ENCODE measurements around the gene KLF9. TPM values are rescaled to one million over a fixed set of nuclear protein-coding genes. Genes with fewer than 3 reads are reported as not detected.

Gene KLF9
- total RNA-seq, 1 experiment from 2014 or later = 7.0 TPM

- H4K20me1 ChIP-seq (ENCODE audit: insufficient read depth) = no peaks in the 10 kb centered on the region
- no peak overlapping the region for H3K4me3 ChIP-seq
- no peak overlapping the region for H2AFZ ChIP-seq
- no peaks in the 10 kb centered on the region for H3F3A ChIP-seq (ENCODE audit: insufficient read depth, low read depth)
- H3K4me2 ChIP-seq = no peak overlapping the region
- no peaks in the 10 kb centered on the region for H3K9me3 ChIP-seq (ENCODE audit: insufficient read depth, low read depth)
- H3K27me3 ChIP-seq (ENCODE audit: insufficient read depth, low read depth) = no peaks in the 10 kb centered on the region
- H3K36me3 ChIP-seq (ENCODE audit: low read depth) = no peaks in the 10 kb centered on the region
- DNase-seq = no peak
- no peaks in the 10 kb centered on the region for H3K4me1 ChIP-seq (replicated peaks; ENCODE audit: insufficient read depth)
- H3K27ac ChIP-seq = no peak overlapping the region
- CTCF ChIA-PET = no interaction called here
- POLR2A ChIA-PET (ENCODE audit: unreplicated experiment) = no interaction called here
- BruUV-seq (replicated peaks) = no TSS peak
- intact Hi-C loops (cut with micrococcal nuclease; ENCODE audit: unreplicated experiment) = no loop called here
- no peaks in the 10 kb centered on the region for H3K9me2 ChIP-seq (ENCODE audit: insufficient read depth)
- H3K79me2 ChIP-seq (ENCODE audit: low read depth) = no peaks in the 10 kb centered on the region
- TF ChIP-seq EZH2 (IDR thresholded peaks at IDR 0.05; ENCODE audit: low read depth) = no peak
- no peak for TF ChIP-seq CTCF (conservative IDR thresholded peaks at IDR 0.05)
These were observed 37.3 kb upstream of the KLF9 start for GRCh38 chr9:70451765-70452164.

DNA sequence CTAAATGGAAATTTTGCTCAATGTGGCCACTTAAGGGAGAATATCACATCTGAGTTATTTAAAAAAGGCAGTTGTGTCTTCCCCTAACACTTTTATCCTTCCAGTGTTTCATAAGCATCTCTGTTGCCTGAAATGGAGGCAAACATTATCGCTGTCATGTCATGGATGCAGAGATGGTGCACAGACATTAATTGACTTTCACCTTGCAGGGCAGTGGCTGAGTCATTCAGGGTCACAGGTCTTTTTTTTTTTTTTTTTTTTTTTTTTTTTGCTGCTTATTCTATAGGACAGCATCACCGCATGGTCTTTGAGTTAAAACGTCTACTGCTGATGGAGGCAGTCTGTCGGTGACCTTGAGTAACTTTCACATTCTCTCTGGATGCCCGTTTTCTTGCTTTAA is 36.3 kb upstream of the KLF9 start:
- no peak overlapping the region for H3K4me3 ChIP-seq
- BruUV-seq (replicated peaks) = no TSS peak
- no peak overlapping the region for H3K27ac ChIP-seq
- no peaks in the 10 kb centered on the region for H3K4me1 ChIP-seq (replicated peaks; ENCODE audit: insufficient read depth)
- H3K9me3 ChIP-seq (ENCODE audit: insufficient read depth, low read depth) = no peaks in the 10 kb centered on the region
- H3K79me2 ChIP-seq (ENCODE audit: low read depth) = no peaks in the 10 kb centered on the region
- no peak overlapping the region for H3K4me2 ChIP-seq
- H3K9me2 ChIP-seq (ENCODE audit: insufficient read depth) = no peaks in the 10 kb centered on the region
- H3K36me3 ChIP-seq (ENCODE audit: low read depth) = no peaks in the 10 kb centered on the region
- no peaks in the 10 kb centered on the region for H4K20me1 ChIP-seq (ENCODE audit: insufficient read depth)
- no peaks in the 10 kb centered on the region for H3F3A ChIP-seq (ENCODE audit: insufficient read depth, low read depth)
- POLR2A ChIA-PET (ENCODE audit: unreplicated experiment) = no interaction called here
- TF ChIP-seq CTCF (conservative IDR thresholded peaks at IDR 0.05) = no peak
- TF ChIP-seq EZH2 (IDR thresholded peaks at IDR 0.05; ENCODE audit: low read depth) = no peak
- H3K27me3 ChIP-seq (ENCODE audit: insufficient read depth, low read depth) = no peaks in the 10 kb centered on the region
- DNase-seq = no peak
- intact Hi-C loops (cut with micrococcal nuclease; ENCODE audit: unreplicated experiment) = no loop called here
- no peak overlapping the region for H2AFZ ChIP-seq
- CTCF ChIA-PET = no interaction called here

GRCh38 chr9:70449461-70449860 is 35.0 kb upstream of the KLF9 start:
- intact Hi-C loops (cut with micrococcal nuclease; ENCODE audit: unreplicated experiment) = no loop called here

More at GRCh38 chr9:70449461-70449860, 35.0 kb upstream of the KLF9 start:
- no peak for TF ChIP-seq CTCF (conservative IDR thresholded peaks at IDR 0.05)
- no peak for TF ChIP-seq EZH2 (IDR thresholded peaks at IDR 0.05; ENCODE audit: low read depth)
- H3K4me2 ChIP-seq = no peak overlapping the region
- no peaks in the 10 kb centered on the region for H4K20me1 ChIP-seq (ENCODE audit: insufficient read depth)
- no peak overlapping the region for H2AFZ ChIP-seq
- H3K36me3 ChIP-seq (ENCODE audit: low read depth) = no peaks in the 10 kb centered on the region
- DNase-seq = no peak
- POLR2A ChIA-PET (ENCODE audit: unreplicated experiment) = no interaction called here
- no peaks in the 10 kb centered on the region for H3K9me2 ChIP-seq (ENCODE audit: insufficient read depth)
- no peaks in the 10 kb centered on the region for H3K9me3 ChIP-seq (ENCODE audit: insufficient read depth, low read depth)
- no peaks in the 10 kb centered on the region for H3K79me2 ChIP-seq (ENCODE audit: low read depth)
- H3K27me3 ChIP-seq (ENCODE audit: insufficient read depth, low read depth) = no peaks in the 10 kb centered on the region
- H3K4me1 ChIP-seq (replicated peaks; ENCODE audit: insufficient read depth) = no peaks in the 10 kb centered on the region
- BruUV-seq (replicated peaks) = no TSS peak
- no peak overlapping the region for H3K4me3 ChIP-seq
- CTCF ChIA-PET = interaction anchor here (0.7 kb wide), 1 partner anchor 104 kb away, joined by 3 read pairs; no protein-coding TSS in a partner anchor
- H3F3A ChIP-seq (ENCODE audit: insufficient read depth, low read depth) = no peaks in the 10 kb centered on the region
- H3K27ac ChIP-seq = no peak overlapping the region
